WTC11 (cell line): ENCODE data around the gene ATF6B. TPM values are rescaled to one million over a fixed set of nuclear protein-coding genes. Genes with fewer than 3 reads are reported as not detected.

Experiments
- AFF4 ChIP-seq: sonication (generic); formaldehyde crosslinking; IDR thresholded peaks from 2 replicates; pipeline ENCODE4 v1.8.1; 2023; ENCODE audit warnings: mild to moderate bottlenecking, missing genetic modification reagents, borderline replicate concordance
- AR ChIP-seq: fragments of 250-450 bp; sonication (Bioruptor Pico); IDR thresholded peaks from 2 replicates; pipeline ENCODE4 v1.9.0; 2021; ENCODE audit warnings: mild to moderate bottlenecking
- ATF2 ChIP-seq: sonication (generic); formaldehyde crosslinking; IDR thresholded peaks from 2 replicates; pipeline ENCODE4 v1.8.1; 2022; ENCODE audit warnings: low read depth, missing genetic modification reagents, borderline replicate concordance
- CDX4 ChIP-seq: fragments of 250-450 bp; sonication (Bioruptor Pico); IDR thresholded peaks from 2 replicates; pipeline ENCODE4 v1.9.0; 2021; ENCODE audit warnings: moderate library complexity, mild to moderate bottlenecking, inconsistent platforms, borderline replicate concordance
- CREB1 ChIP-seq: sonication (generic); formaldehyde crosslinking; IDR thresholded peaks from 2 replicates; pipeline ENCODE4 v1.8.0; 2023; ENCODE audit warnings: mild to moderate bottlenecking, missing genetic modification reagents
- E2F4 ChIP-seq: sonication (generic); formaldehyde crosslinking; IDR thresholded peaks from 2 replicates; pipeline ENCODE4 v1.8.1; 2022; ENCODE audit warnings: low read depth, mild to moderate bottlenecking, moderate library complexity, missing genetic modification reagents, borderline replicate concordance
- FOXP4 ChIP-seq: sonication (generic); formaldehyde crosslinking; IDR thresholded peaks from 2 replicates; pipeline ENCODE4 v1.8.0; 2022; ENCODE audit warnings: mild to moderate bottlenecking, missing genetic modification reagents
- GRHL2 ChIP-seq: fragments of 250-450 bp; sonication (Bioruptor Pico); IDR thresholded peaks from 2 replicates; pipeline ENCODE4 v1.8.0; 2022; ENCODE audit warnings: mild to moderate bottlenecking, moderate library complexity; ENCODE audit not compliant: insufficient replicate concordance, severe bottlenecking
- GTF2I ChIP-seq: fragments of 250-450 bp; sonication (Bioruptor Pico); conservative IDR thresholded peaks from 2 replicates; pipeline ENCODE4 v1.4.0; 2021; ENCODE audit warnings: mild to moderate bottlenecking
- KAT7 ChIP-seq: sonication (generic); formaldehyde crosslinking; IDR thresholded peaks from 2 replicates; pipeline ENCODE4 v1.8.1; 2023; ENCODE audit warnings: missing genetic modification reagents, mild to moderate bottlenecking, borderline replicate concordance
- PRRX2 ChIP-seq: fragments of 250-450 bp; sonication (Bioruptor Pico); IDR thresholded peaks from 2 replicates; pipeline ENCODE4 v1.8.0; 2021; ENCODE audit warnings: mild to moderate bottlenecking
- SP1 ChIP-seq: sonication (generic); formaldehyde crosslinking; conservative IDR thresholded peaks from 2 replicates; pipeline ENCODE4 v1.8.1; 2022; ENCODE audit warnings: missing genetic modification reagents
- TEAD4 ChIP-seq: sonication (generic); formaldehyde crosslinking; IDR thresholded peaks from 2 replicates; pipeline ENCODE4 v1.8.0; 2022; ENCODE audit warnings: mild to moderate bottlenecking, missing genetic modification reagents
- ZNF396 ChIP-seq: fragments of 250-450 bp; sonication (Bioruptor Pico); IDR thresholded peaks from 2 replicates; pipeline ENCODE4 v1.8.0; 2021; ENCODE audit warnings: mild to moderate bottlenecking, moderate library complexity, borderline replicate concordance
- ZNF512 ChIP-seq: sonication (generic); formaldehyde crosslinking; IDR thresholded peaks from 2 replicates; pipeline ENCODE4 v1.8.1; 2022; ENCODE audit warnings: missing genetic modification reagents, borderline replicate concordance
- ZSCAN18 ChIP-seq: fragments of 250-450 bp; sonication (Bioruptor Pico); IDR thresholded peaks from 2 replicates; pipeline ENCODE4 v2.1.2; 2022; ENCODE audit warnings: mild to moderate bottlenecking, moderate library complexity
- total RNA-seq: library from RNA; stranded (reverse); gene quantifications from 3 replicates; pipeline ENCODE4 v1.2.3, GENCODE V29; 2021

ATF6B gene
- total RNA-seq, 1 experiment from 2014 or later, result 47.5 TPM

GRCh38 chr6:32086661-32087573 is 41.1 kb downstream of the ATF6B start (continued):
- no peak for TF ChIP-seq AR
- TF ChIP-seq ATF2 (CRISPR knock-in tag), result peak; percentile 47; the same call in 1 of the 2 replicates
- peak; percentile 42; the same call in 1 of the 2 replicates for TF ChIP-seq CREB1 (CRISPR knock-in tag)
- peak; percentile 92 for TF ChIP-seq FOXP4 (CRISPR knock-in tag)
- peak; percentile 67; the same call in 1 of the 2 replicates for TF ChIP-seq TEAD4 (CRISPR knock-in tag)
- no peak for TF ChIP-seq AFF4 (CRISPR knock-in tag)
- TF ChIP-seq ZNF512, result 0 out of 2 replicates have a peak, but pooled peaks have one; percentile 36
- TF ChIP-seq KAT7 (CRISPR knock-in tag), result no peak
- TF ChIP-seq PRRX2 (CRISPR knock-in tag), result no peak
- TF ChIP-seq CDX4 (CRISPR knock-in tag), result no peak
- TF ChIP-seq E2F4 (CRISPR knock-in tag), result no peak
- no peak for TF ChIP-seq GRHL2 (CRISPR knock-in tag)
- TF ChIP-seq GTF2I (CRISPR knock-in tag), result no peak
- TF ChIP-seq SP1 (CRISPR knock-in tag), result peak; percentile 11; the same call in 1 of the 2 replicates
- no peak for TF ChIP-seq ZNF396 (CRISPR knock-in tag)
- TF ChIP-seq ZSCAN18 (CRISPR knock-in tag), result no peak
